Small intestine (tissue), 7 donors: ENCODE results near the gene TIAL1. TPM values are rescaled to one million over a fixed set of nuclear protein-coding genes. Genes with fewer than 3 reads are reported as not detected.
"Not testable (repeated sequence)": the region's sequence is repeated elsewhere in the genome, so short reads cannot be mapped to it uniquely, and the experiment has no call there.

Source experiments
- DNase-seq, 2 donors: peaks; one replicate each; pipeline versions ENCODE4 v3.0.0 to v3.0.0-alpha.2; 2013
- FAIRE-seq: peaks from 2 replicates; lab custom pipeline; 2012; peaks lifted over from hg19 to GRCh38; lab: Jason Lieb, UNC
- H3K27ac ChIP-seq, 3 donors: one replicate each; pipeline ENCODE4 v1.5.1; 2013; ENCODE audit warnings: low read length in 2 of 3, mild to moderate bottlenecking in 2 of 3, control low read depth in 1 of 3, inconsistent platforms in 1 of 3, low read depth in 1 of 3, moderate library complexity in 1 of 3
- H3K27me3 ChIP-seq, 3 donors: one replicate each; pipeline ENCODE4 v1.6.1; 2013; ENCODE audit warnings: low read length in 3 of 3, inconsistent platforms in 1 of 3; ENCODE audit not compliant: control insufficient read depth in 3 of 3, insufficient read depth in 3 of 3
- H3K36me3 ChIP-seq, 3 donors: one replicate each; pipeline ENCODE4 v1.6.1; 2013; ENCODE audit warnings: low read length in 3 of 3, inconsistent platforms in 1 of 3, low read depth in 1 of 3, mild to moderate bottlenecking in 1 of 3, moderate library complexity in 1 of 3; ENCODE audit not compliant: control insufficient read depth in 3 of 3, insufficient read depth in 2 of 3
- H3K4me1 ChIP-seq, 3 donors: one replicate each; pipeline ENCODE4 v1.6.1; 2013; ENCODE audit warnings: low read length in 2 of 3, inconsistent platforms in 1 of 3, low read depth in 1 of 3, mild to moderate bottlenecking in 1 of 3, moderate library complexity in 1 of 3; ENCODE audit not compliant: control insufficient read depth in 3 of 3, insufficient read depth in 2 of 3
- H3K4me3 ChIP-seq, 3 donors: one replicate each; pipeline ENCODE4 v1.5.1; 2013; ENCODE audit warnings: low read length in 3 of 3, control low read depth in 1 of 3, inconsistent platforms in 1 of 3, low read depth in 1 of 3, mild to moderate bottlenecking in 1 of 3, moderate library complexity in 1 of 3
- H3K9me3 ChIP-seq, 2 donors: one replicate each; pipeline ENCODE4 v1.6.1; 2013; ENCODE audit warnings: low read depth in 1 of 2, low read length in 1 of 2; ENCODE audit not compliant: control insufficient read depth in 2 of 2, insufficient read depth in 1 of 2
- WGBS, 3 donors: extraction: QIAGEN DNeasy Blood & Tissue Kit; methylation state at CpG; one replicate each; pipeline ENCODE4 v1.1.7; 2013; 5-methylcytosine and 5-hydroxymethylcytosine counted together
- polyA plus RNA-seq, 4 donors: library from polyadenylated mRNA; stranded (reverse) in 3 of 4; unstranded in 1 of 4; fragments of 200-250 nt in 3 of 4; fragments of 120-200 nt in 1 of 4; gene quantifications; one replicate each; pipeline versions ENCODE4 v1.2.1 to v1.2.3, GENCODE V29; 2013
- donor health status: healthy with polysubstance abuse.
- donor health status: control.
- donor health status: control.
- donor health status: Bipolar disorder and iron deficiency.
- donor health status: healthy.

TIAL1 gene
- polyA plus RNA-seq, 4 donors = 43.8 to 109 (median 50.9) TPM

GRCh38 chr10:119535837-119536507, 60.8 kb downstream of the TIAL1 start:
- WGBS, 3 donors = 51 to 77% (median 71%) methylated on average over 11 of the region's 11 CpGs
- DNase-seq = no peak
- H3K36me3 ChIP-seq = peaks cover 0 to 3% (median 0%) of the 10 kb centered on the region in 3 donors
- no peaks in the 10 kb centered on the region for H3K4me1 ChIP-seq
- H3K27ac ChIP-seq = peak overlapping the region in 1 of 3 donors; percentile 55
- no peaks in the 10 kb centered on the region for H3K9me3 ChIP-seq
- FAIRE-seq = no peak
- peaks cover 0 to 17% (median 0%) of the 10 kb centered on the region in 3 donors for H3K27me3 ChIP-seq
- H3K4me3 ChIP-seq = no peak overlapping the region

GRCh38 chr10:119535305-119535704, 61.5 kb downstream of the TIAL1 start:
- no peak overlapping the region for H3K27ac ChIP-seq
- no peaks in the 10 kb centered on the region for H3K4me1 ChIP-seq
- H3K4me3 ChIP-seq = no peak overlapping the region
- peaks cover 0 to 3% (median 0%) of the 10 kb centered on the region in 3 donors for H3K36me3 ChIP-seq
- H3K9me3 ChIP-seq = no peaks in the 10 kb centered on the region
- H3K27me3 ChIP-seq = peaks cover 0 to 16% (median 0%) of the 10 kb centered on the region in 3 donors
- DNase-seq (no peak), FAIRE-seq (no peak)
- WGBS, 3 donors = 79 to 86% (median 85%) methylated on average over 3 of the region's 3 CpGs

GRCh38 chr10:119533473-119533872, 63.3 kb downstream of the TIAL1 start:
- no peak overlapping the region for H3K27ac ChIP-seq
- no peak for FAIRE-seq

GRCh38 chr10:119532791-119533190, 64.0 kb downstream of the TIAL1 start:
- H3K27ac ChIP-seq, H3K36me3 ChIP-seq, FAIRE-seq, H3K4me1 ChIP-seq, H3K9me3 ChIP-seq, DNase-seq, H3K4me3 ChIP-seq, H3K27me3 ChIP-seq: not testable (repeated sequence)
- whole genome bisulfite sequencing, 3 donors = 85 to 96% (median 96%) methylated on average over 8 of the region's 8 CpGs

More at GRCh38 chr10:119533473-119533872, 63.3 kb downstream of the TIAL1 start:
- Histone ChIP-seq H3K36me3 (peaks cover 0 to 3% (median 0%) of the 10 kb centered on the region in 3 donors), H3K27me3 (peaks cover 0 to 7% (median 0%) of the 10 kb centered on the region in 3 donors), H3K4me3 (no peak overlapping the region), H3K4me1 (no peaks in the 10 kb centered on the region), H3K9me3 (no peaks in the 10 kb centered on the region)
- no peak for DNase-seq
- 91 to 94% (median 93%) methylated on average over 2 of the region's 2 CpGs for WGBS, 3 donors

- H3K9me3 ChIP-seq, H3K4me1 ChIP-seq, FAIRE-seq, H3K36me3 ChIP-seq, H3K27me3 ChIP-seq, DNase-seq, H3K4me3 ChIP-seq, H3K27ac ChIP-seq: not testable (repeated sequence)
- WGBS, 3 donors = 88 to 94% (median 89%) methylated on average over 8 of the region's 8 CpGs
These were observed 64.5 kb downstream of the TIAL1 start for GRCh38 chr10:119532251-119532650.

- peak overlapping the region in 1 of 3 donors; percentile 19 for H3K27ac ChIP-seq
- no peak for FAIRE-seq
- peaks cover 0 to under 1% (median 0%) of the 10 kb centered on the region in 3 donors for H3K36me3 ChIP-seq
- H3K4me1 ChIP-seq = no peaks in the 10 kb centered on the region
- no peaks in the 10 kb centered on the region for H3K9me3 ChIP-seq
- no peak overlapping the region for H3K4me3 ChIP-seq
- no peak for DNase-seq
- H3K27me3 ChIP-seq = peaks cover 0 to 1% (median 0%) of the 10 kb centered on the region in 3 donors
- whole genome bisulfite sequencing, 3 donors = 64 to 85% (median 67%) methylated on average over 1 of the region's 1 CpG
These were observed 65.7 kb downstream of the TIAL1 start for GRCh38 chr10:119531067-119531466.

- not testable (repeated sequence) for DNase-seq, FAIRE-seq, H3K4me1 ChIP-seq, H3K27me3 ChIP-seq, H3K27ac ChIP-seq, H3K9me3 ChIP-seq, H3K4me3 ChIP-seq
- 71 to 84% (median 77%) methylated on average over 8 of the region's 8 CpGs for WGBS, 3 donors
- peaks cover 2 to 15% (median 2%) of the 10 kb centered on the region in 3 donors for H3K36me3 ChIP-seq
These were observed 68.0 kb downstream of the TIAL1 start for GRCh38 chr10:119528663-119529237.

GRCh38 chr10:119526621-119527592, 69.9 kb downstream of the TIAL1 start:
- H3K9me3 ChIP-seq = no peaks in the 10 kb centered on the region
- H3K27ac ChIP-seq = no peak overlapping the region
- no peaks in the 10 kb centered on the region for H3K27me3 ChIP-seq
- WGBS, 3 donors = 63 to 70% (median 69%) methylated on average over 18 of the region's 18 CpGs
- FAIRE-seq = no peak
- H3K4me1 ChIP-seq = no peaks in the 10 kb centered on the region
- no peak overlapping the region for H3K4me3 ChIP-seq
- peaks cover 2 to 18% (median 2%) of the 10 kb centered on the region in 3 donors for H3K36me3 ChIP-seq
- no peak for DNase-seq
